ENCODE results near the gene CD200. TPM values are rescaled to one million over a fixed set of nuclear protein-coding genes. Genes with fewer than 3 reads are reported as not detected.

The CD200 gene
- total RNA-seq, 1 experiment from 2014 or later, result 46.8 TPM

- Mint-ChIP-seq H3K27ac (peak overlapping the region; percentile 98), H3K27me3 (ENCODE audit: low read depth) (no peaks in the 10 kb centered on the region), H3K4me1 (peaks cover 58% of the 10 kb centered on the region), H3K9me3 (peaks cover 16% of the 10 kb centered on the region), H3K4me3 (no peak overlapping the region), H3K36me3 (peaks cover 21% of the 10 kb centered on the region)
- TF ChIP-seq TEAD4 (CRISPR knock-in tag; IDR thresholded peaks at IDR 0.05), result no peak
- no peak for TF ChIP-seq ZNF281 (CRISPR knock-in tag; IDR thresholded peaks at IDR 0.05)
- no peak for TF ChIP-seq OVOL2 (CRISPR knock-in tag; IDR thresholded peaks at IDR 0.05; ENCODE audit: borderline replicate concordance)
- TF ChIP-seq ZMAT4 (CRISPR knock-in tag; IDR thresholded peaks at IDR 0.05), result no peak
- no peak for TF ChIP-seq NR1H2 (CRISPR knock-in tag; IDR thresholded peaks at IDR 0.05)
- no peak for TF ChIP-seq ELF4 (CRISPR knock-in tag; IDR thresholded peaks at IDR 0.05; ENCODE audit: low read depth)
- no peak for TF ChIP-seq NFYB (CRISPR knock-in tag; conservative IDR thresholded peaks at IDR 0.05; ENCODE audit: low read depth)
- no peak for TF ChIP-seq FOXP4 (CRISPR knock-in tag; IDR thresholded peaks at IDR 0.05)
- no peak for TF ChIP-seq ZNF396 (CRISPR knock-in tag; IDR thresholded peaks at IDR 0.05; ENCODE audit: borderline replicate concordance)
- no peak for TF ChIP-seq EMX1 (CRISPR knock-in tag; IDR thresholded peaks at IDR 0.05)
- TF ChIP-seq CREB1 (CRISPR knock-in tag; IDR thresholded peaks at IDR 0.05), result no peak
- TF ChIP-seq MLX (CRISPR knock-in tag; IDR thresholded peaks at IDR 0.05), result no peak
- TF ChIP-seq FOXJ3 (CRISPR knock-in tag; IDR thresholded peaks at IDR 0.05; ENCODE audit: borderline replicate concordance), result no peak
- no peak for TF ChIP-seq TEAD1 (CRISPR knock-in tag; IDR thresholded peaks at IDR 0.05)
- TF ChIP-seq KAT7 (CRISPR knock-in tag; IDR thresholded peaks at IDR 0.05; ENCODE audit: borderline replicate concordance), result no peak
- ChIA-PET CTCF (interaction anchor here (0.7 to 2.0 kb wide), 7 partner anchors 9 to 128 kb away, joined by 3 to 8 read pairs (median 4); partner anchors contain the start of gene SLC9C1), POLR2A (interaction anchor here (1.0 to 1.3 kb wide), 2 partner anchors 46 to 170 kb away, joined by 3 to 5 read pairs; partner anchors contain the start of genes ATG3 and SLC35A5)
- no peak; the same call in 1 of the 2 replicates for ATAC-seq
- no peak for DNase-seq (ENCODE audit: low spot score)
These were observed 58.7 kb downstream of the CD200 start for GRCh38 chr3:112391648-112392047.

- ChIA-PET POLR2A (no interaction called here), CTCF (interaction anchor here (2.0 kb wide), 1 partner anchor 127 kb away, joined by 6 read pairs; no protein-coding TSS in a partner anchor)
- DNase-seq (ENCODE audit: low spot score), result no peak
- no peak overlapping the region for H3K4me3 Mint-ChIP-seq
- H3K36me3 Mint-ChIP-seq, result peaks cover 24% of the 10 kb centered on the region
- peaks cover 18% of the 10 kb centered on the region for H3K9me3 Mint-ChIP-seq
- H3K27me3 Mint-ChIP-seq (ENCODE audit: low read depth), result no peaks in the 10 kb centered on the region; the same call in 1 of the 2 replicates
- TF ChIP-seq GTF2I (CRISPR knock-in tag; conservative IDR thresholded peaks at IDR 0.05) (peak; percentile 70; the same call in 1 of the 2 replicates), MYBL2 (CRISPR knock-in tag; IDR thresholded peaks at IDR 0.05) (no peak)
- H3K27ac Mint-ChIP-seq, result no peak overlapping the region
- H3K4me1 Mint-ChIP-seq, result peaks cover 64% of the 10 kb centered on the region
- no peak for ATAC-seq
These were observed 59.7 kb downstream of the CD200 start for GRCh38 chr3:112392393-112393359.

Data from WTC11 (cell line).